Activated CD8-positive, alpha-beta memory T cell treated with anti-CD3 and anti-CD28 coated beads, Interleukin-2, amount 50 U/mL, for 4 hours (primary cell): ENCODE measurements around the gene MUC4.
"Not testable (repeated sequence)": the region's sequence is repeated elsewhere in the genome, so short reads cannot be mapped to it uniquely, and the experiment has no call there.

Experiments used
- DNase-seq: peaks from one replicate; pipeline ENCODE4 v3.0.0-alpha.2; 2020

MUC4 gene

DNA sequence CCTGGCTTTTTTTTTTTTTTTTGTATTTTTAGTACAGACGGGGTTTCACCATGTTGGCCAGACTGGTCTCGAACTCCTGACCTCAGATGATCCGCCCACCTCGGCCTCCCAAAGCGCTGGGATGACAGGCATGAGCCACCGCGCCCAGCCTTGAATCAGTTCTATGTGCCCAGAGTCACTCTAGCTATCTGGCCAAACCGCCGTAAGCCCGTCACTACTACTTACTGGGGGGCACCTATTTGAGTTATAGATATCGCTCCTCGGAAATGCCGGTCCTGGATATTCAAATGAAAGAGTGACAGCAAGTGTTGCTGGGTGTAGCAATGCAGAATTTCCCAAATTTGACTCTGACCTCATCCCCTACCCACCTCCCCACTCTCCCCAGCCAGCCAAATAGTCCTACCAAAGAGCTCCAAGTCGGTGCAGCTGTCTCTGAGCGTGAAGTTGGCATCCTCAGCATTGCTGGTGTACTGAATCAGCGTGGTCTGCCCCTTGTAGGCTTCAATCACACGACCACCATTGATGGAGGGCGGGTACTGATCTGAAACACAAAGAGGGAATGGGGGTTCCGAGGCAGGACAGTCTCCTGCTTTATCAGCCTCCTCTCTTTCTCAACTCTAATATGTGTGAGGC is 52.9 kb downstream of the MUC4 start:
- DNase-seq: no peak

DNA sequence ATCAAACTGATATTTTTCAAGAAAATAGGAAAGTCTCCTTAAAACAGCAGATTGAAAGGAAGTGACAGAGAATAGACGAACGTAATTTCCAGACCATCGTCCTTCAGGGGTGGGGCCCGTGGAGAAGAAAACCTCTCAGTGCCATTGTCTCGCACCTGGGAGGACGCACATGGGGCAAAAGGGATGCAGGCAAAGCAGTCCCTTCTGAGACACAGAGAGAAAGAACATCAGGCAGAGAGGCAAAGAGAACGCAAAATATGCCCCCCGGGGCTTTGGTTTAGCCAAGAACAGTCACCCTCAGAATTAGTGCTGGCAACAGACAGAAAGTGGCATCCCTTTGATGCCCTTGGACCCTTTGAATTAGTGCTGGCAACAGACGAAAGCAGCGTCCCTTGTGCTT is 53.9 kb downstream of the MUC4 start:
- DNase-seq: no peak

DNA sequence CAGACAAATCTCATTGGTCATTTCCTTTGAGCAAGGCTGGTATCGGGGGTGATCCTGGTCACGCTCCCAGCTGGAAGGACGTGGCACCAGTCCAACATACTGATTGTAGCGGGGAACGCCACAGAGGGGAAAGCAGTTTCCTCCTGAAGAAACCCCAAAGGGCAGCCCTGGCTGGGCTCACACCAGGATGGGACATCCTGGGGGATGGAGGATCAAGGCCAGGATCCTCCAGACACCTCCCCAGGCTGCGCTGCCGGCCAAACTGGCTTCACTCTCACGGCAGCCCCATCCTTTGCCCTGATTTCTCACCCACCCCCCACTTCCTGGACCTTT is 54.3 kb downstream of the MUC4 start:
- no peak for DNase-seq

DNA sequence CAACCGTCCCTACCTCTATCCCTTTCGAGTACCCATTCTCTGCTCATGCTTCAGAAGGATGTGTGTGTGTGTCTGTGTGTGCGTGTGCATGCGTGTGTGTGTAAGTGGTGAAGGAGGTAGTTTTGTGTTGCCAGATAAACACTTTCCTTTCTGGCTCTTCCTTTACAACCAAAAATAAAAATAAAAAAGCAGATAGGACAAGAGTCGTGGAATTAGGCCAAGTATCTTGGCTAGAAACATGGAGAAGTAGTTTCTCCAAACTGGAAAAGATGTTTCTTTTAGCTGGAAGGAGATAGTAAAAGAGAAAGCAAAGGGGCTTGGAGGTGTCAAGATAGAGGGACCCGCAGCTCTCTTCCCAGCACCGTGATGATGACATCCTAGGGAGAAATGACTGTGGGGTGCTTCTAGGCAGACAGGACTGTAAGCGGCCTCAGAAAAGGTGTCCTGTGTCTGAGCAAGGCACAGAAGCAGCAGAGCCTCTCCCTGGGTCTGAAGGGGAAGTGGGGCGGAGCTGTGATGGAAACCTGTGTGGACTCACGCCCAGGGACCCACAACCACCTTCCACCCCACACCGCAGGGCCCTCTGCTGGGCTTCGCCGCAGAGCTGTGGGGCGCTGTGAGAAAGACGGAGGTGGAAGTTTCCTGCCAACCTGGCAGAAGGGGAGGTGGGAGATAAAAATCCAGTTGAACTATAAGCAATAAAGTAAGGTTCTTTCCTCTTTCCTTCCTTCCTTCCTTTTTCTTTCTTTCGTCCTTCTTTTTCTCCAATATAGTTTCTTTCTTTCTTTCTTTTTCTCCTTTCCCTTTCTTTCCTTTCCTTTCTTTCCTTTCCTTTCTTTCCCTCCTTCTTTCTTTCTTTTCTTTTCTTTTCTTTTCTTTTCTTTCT is 55.7 kb downstream of the MUC4 start:
- no peak for DNase-seq

DNA sequence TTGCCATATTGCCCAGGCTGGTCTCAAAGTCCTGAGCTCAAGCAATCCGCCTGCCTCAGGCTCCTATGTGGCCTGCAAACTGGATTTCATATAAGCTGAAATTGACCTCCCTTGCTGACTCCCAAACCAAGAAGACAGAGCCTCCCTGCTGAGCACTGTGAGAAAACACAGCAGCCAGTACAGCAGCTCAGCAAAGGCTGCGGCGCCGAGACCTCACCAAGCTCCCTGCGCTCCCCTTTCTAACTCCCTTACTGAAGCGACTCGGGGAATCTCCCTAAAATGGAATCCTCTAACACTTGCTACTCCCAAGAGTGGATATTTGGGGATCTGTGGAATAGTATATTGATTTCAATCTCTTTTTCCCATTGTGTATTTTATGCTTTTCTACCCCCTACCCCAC is 56.3 kb downstream of the MUC4 start:
- no peak for DNase-seq

DNA sequence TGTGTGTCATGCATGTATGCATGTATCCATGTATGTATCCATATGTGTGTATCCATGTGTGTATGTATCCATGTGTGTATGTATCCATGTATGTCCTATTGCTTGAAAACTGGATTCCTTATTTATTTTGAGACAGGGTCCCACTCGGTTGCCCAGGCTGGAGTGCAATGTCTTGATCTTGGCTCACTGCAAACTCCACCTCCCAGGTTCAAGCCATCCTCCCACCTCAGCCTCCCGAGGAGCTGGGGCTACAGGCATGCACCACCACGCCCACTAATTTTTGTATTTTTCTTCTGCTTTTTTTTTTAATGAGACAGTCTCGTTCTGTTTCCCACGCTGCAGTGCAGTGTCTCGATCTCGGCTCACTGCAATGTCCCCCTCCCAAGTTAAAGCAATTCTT is 56.8 kb downstream of the MUC4 start:
- DNase-seq: no peak

DNA sequence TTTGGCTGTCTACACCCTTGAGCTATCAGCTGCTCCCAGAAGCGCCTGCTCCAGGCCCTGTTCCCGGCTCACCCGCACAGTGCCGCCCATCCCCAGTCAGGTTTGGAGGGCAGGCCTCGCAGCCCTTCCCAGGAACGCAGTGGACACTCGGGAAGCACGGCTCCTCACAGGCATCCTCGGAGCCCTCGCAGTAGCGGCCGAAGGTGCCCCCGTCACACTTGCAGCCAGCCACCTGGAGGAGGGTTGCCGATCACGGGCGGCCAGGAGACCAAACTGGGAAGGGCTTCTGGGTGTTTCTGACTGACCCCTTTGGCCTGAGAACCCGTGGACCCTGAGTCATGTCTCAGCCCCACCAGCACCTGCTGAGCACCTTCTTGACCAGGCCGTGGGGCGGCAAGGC is 57.6 kb downstream of the MUC4 start:
- no peak for DNase-seq

DNA sequence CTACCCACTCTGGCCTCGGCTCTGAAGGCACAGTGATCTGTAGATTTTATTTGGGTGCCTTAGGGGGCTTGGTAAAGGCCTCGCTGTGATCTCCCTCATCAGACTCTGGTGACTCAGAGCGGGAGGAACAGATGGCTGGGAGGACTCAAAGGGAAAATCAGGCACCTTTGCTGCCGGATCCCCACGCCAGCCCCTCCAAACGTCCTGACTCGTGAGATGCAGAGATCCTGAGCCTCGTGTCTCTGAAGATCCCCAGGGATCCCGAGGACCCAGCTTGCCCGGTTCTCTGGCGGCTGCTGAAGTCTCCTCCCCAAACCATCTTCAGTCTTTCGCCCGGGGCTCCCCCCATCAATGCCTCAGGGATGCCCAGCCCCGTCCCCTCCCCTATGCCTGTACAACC is 58.1 kb downstream of the MUC4 start:
- DNase-seq: no peak

DNA sequence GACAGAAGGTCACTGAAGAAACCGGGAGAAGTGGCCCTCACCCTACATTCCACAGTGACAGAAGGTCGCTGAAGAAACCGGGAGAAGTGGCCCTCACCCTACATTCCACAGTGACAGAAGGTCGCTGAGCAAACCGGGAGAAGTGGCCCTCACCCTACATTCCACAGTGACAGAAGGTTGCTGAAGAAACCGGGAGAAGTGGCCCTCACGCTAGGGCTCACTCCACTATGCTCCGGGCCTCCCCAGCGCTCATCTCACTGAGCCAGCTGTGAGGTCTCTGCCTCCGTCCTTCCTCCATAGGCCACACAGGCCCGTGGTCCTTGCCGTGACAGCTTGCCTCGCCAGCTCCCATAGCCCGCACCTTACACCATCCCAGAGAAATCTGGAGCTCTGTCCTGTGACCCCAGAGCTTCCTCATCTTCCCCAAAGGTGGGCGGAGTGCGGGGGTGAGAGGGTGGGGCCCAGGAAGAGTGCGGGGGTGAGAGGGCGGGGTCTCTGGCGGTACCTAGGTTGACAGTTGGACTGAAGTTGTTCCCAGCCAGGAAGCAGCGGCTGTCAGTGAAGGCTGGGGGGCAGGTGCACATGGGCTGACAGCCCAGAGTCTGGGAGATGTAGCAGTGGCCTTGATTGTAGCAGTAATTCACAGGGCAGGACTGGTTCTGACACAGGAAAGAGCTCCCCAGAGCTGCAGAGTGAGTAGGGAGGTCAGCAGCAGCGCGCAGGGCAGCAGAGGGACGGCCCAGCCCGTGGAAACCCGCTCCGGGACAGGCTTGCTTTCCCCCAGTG is 59.0 kb downstream of the MUC4 start:
- no peak for DNase-seq

DNA sequence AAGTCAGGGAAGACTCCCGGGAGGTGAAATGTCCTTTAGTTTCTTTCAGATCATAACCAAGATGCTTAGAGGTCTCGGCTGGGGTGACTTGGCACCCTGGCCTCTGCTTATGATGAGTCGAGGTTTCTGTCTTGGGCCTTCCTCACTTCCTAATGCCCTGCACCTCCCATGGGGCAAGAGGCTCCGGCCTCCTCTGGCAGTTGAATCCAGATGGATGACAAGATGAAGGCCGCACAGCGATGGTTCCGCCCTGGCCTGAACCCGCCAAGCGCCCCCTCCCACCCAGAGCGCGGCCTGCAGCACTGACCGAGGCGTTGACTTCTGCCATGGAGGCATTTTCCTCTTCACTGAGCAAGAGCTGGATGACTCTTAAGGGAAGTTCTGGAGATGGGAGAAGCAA is 59.7 kb downstream of the MUC4 start:
- DNase-seq: no peak

DNA sequence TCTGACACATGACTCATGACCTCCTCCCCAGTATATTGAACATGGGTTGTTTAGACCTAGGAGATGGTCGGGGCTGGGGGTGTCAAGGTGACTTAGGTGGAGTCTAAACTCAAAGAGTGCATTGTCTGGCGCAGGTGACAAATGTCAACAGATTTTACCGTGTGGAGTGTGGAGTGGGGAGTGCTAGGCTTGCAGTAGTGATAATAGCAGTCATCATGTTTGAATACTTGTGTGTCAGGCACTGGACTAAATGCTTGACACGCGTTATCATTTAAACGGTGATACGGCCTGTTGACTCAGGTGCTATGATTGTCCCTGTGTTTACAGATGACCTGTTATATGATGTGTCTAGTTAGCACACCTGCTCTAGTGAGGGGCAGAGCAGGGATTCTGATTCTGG is 60.2 kb downstream of the MUC4 start:
- DNase-seq: no peak

DNA sequence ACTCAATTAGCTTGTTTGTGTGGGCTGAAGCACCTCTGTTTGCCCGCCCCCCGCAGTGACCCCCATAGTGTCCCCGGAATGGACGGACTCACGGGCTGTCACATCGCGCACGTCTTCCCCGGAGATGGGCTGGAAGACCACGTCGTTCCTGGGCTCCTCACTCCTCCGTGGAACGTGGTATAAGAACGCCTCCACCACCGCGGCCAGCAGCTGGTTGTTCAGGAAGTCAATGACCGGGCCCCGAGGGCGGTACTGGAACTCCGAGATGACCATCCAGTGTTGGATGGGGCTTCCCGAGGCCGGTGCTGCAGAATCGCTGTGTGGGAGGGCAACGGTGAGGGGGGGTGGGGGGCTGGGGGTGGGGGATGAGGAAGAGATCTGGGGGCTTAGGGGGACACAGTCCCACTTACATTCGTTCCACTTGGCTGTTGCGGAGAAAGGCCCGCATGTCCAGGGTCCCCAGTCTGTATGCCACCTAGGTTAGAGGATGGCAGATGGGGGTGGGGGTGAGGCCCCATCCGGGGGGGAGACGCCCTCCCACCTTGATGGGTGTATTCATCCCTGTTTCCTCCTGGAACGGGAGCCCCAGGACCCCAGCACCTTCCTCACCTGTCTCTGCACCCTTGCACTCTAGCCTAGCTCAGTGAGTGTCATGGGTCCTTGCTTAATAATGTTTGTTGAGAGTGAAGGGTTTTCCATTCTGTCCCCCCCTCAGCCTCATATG is 60.8 kb downstream of the MUC4 start:
- DNase-seq: no peak

DNA sequence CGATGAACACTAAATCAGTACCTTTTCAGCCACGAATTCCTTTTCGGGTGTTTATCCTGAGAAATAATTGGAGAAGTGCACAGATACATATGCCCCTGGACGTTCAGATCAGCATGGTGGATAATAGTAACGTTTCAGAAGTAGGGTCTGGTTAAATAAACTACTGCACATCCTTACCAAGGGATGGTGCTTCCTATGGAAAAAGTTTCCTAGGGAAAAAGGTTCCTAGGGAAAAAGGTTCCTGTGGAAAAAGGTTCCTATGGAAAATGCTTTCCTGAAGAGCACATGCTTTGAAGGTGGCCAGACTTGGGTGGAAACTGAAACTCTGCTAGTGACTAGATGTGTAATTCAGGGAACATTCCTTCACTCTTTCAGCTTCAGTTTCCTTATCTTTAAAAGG is 62.6 kb downstream of the MUC4 start:
- DNase-seq: not testable (repeated sequence)

DNA sequence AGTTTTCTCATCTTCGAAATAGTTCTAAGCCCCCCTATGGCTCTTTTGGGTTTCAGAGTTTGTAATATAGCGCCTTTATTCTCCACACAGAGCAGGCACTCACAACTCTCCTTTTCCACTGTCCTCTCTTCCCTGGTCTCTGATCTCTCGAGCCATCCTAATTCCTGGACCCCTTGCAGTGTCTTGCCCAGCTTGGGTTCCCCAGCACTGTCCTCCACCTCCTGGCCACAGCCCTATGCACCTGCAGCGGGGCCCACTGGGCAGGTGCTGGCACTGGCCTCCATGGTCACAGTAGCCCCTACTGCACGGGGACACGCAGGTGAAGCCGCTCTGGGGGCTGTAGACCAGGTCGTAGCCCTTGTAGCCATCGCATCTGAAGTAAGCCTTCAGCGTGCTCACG is 63.1 kb downstream of the MUC4 start:
- no peak for DNase-seq

DNA sequence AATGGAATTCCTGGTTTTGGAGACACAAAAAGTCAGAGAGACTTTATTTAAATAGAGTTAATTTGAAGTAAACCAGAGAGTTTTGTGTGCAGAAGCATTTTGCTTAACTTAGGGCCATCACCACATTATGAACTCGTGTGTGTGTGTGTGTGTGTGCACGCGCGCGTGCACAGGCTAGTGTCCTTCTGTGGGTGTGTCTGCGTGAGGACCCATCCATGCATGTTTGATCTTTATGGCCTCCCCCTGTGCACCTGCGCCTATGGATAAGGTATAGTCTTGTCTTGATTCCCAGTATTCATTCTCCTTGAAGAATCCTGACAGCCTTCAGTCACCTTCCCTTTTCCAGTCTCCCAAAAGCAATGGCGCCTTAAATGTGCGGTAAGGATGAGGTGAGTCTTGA is 65.0 kb downstream of the MUC4 start:
- no peak for DNase-seq

DNA sequence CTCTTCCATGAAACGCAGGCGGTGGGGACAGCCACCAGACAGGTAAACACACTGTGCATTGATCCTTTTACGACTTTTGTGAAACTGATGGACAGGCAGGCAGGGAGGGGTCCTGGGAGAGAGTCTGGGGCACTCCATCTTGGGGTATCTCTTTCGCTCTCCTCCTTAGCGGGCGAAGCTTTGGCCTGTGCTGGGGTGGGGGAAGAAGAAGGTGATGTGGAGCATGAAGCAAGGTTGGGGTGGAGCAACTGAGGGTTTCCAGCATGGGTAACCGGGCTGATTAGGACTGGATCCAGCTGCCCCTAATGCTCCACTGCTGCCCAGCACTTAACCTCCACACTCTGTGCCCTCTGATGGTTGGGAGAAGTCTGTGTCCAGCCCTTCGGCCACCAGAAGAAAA is 65.4 kb downstream of the MUC4 start:
- DNase-seq: no peak

DNA sequence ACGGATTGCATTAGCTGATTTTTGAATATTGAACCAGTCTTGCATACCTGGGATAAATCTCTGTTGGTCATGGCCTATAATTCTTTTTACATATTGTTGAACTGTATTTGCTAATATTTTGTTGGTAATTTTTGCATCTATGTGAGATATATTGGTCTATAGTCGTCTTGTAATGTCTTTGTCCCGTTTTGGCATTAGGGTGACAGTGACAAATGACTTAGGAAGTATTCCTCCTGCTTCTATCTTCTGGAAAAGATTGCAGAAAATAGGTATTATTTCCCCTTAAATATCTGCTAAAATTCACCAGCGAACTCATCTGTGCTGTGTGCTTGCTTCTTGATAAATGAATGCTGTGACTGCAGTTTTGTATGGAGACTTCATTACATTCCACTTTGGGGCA is 67.3 kb downstream of the MUC4 start:
- DNase-seq: no peak

DNA sequence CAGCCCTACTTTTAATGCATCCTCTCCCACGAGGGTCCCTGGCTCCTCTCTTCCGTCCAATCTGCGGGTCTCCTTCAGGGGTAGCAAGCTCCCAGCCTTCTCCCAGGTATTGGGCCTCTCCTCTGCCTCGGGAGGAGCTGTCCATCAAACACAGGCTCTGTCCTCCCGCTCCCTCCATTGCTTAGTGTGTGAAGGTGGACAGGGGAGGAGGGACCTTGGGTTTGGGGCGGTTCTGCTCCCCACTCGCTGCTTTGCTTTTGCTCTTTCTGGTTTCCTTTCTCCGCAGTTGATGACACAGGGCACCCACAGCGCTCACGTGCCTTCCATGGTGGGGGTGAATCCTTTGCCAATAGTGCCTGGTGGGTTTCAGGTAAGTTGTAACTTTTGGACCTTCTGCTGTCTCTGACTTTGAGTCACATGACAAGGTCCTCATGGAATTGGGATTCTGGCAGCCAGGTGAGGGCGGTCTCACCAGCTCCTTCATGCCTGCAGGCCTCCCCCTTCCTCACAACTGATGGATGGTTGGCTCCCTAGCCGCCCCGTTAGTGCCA is 72.1 kb downstream of the MUC4 start:
- DNase-seq: no peak

DNA sequence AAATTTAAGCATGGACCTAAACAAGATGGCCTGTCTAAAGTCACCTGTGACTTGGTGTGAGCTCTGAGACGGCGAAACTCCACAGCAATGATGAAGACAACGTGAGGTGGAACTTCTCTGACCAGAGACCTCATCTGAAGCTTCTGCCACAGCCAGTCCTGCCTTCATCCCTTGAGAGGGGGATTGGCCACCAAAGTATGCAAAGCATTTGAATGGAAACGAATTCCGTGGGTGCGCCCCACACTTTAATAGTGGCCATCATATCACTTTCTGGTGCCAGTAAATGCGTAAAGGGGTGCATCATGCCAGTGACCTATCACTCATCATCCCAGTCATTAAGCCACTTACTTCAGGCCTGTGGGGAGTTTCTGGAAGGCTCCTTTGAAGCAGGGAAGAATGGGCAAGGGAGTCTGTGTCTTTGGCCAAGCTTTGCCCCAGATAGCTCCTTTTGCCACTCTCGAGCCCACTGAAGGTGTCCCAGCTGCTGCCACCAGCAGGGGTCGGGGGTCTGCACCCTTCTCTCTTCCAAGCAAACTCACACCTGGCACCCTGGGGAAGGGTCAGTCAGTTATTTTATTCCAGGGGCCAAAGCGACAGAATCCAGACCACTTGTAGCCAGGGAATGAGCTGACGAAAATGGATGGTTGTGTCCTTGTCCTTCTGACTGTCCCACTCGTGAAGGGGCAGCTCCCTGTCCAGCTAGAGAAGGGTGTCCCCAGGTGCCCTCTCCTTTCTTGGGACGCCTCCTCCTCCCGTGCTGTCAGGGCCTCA is 73.3 kb downstream of the MUC4 start:
- DNase-seq: no peak

DNA sequence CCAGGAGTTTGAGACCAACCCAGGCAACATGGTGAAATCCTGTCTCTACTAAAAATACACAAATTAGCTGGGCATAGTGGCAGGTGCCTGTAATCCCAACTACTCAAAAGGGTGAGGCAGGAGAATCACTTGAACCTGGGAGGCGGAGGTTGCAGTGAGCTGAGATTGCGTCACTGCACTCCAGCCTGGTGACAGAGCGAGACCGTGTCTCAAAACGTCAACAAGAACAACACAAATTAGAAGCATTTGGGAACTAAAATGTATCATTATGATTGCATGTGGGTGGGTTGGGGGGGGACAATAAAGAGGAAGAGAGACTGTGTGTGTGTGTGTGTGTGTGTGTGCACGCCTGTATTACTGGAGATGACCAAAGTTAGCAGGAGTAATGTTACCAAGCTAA is 73.9 kb downstream of the MUC4 start:
- not testable (repeated sequence) for DNase-seq

DNA sequence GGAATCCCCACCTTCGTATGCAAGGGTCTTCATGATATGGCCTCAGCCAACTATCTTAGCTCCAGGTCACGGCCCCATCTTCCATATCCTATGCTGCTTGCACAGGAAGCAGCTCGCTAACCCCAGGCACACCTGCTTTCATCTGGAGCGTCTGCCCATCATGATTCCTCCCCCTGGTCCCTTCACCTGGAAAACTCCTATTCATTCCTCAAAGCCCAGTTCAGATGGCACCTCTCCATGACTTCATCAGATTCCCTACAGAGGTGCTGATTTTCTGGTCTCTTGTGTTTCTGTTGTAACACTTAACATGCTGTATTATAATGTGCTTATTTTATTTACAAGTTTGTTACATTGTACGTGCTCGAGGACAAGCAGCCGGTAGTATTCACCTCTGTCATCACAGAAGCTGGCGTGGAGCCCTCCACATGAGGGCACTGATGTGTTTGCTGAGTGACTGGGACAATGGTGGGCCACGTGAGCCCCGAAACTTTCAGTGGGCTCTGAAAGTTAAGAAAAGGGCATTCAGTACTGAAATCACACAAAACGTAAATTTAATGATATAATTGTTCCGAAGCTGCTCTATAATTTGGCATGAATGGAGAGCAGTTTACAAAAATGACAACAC is 74.8 kb downstream of the MUC4 start:
- no peak for DNase-seq
